KBM-7 (cell line): ENCODE measurements around the gene TES.

Source experiments
- DNase-seq: peaks from one replicate; pipeline ENCODE4 v3.0.0-alpha.2; 2015
- in situ Hi-C: fragments of 300-500 bp; cut with MboI; formaldehyde crosslinking; loops from 2 replicates; pipeline ENCODE4 v1.14.3; 2020; ENCODE audit warnings: low sequenced_read_pairs, low pct_unique_long_range_greater_than_20kb, mixed read lengths

Gene TES

DNA sequence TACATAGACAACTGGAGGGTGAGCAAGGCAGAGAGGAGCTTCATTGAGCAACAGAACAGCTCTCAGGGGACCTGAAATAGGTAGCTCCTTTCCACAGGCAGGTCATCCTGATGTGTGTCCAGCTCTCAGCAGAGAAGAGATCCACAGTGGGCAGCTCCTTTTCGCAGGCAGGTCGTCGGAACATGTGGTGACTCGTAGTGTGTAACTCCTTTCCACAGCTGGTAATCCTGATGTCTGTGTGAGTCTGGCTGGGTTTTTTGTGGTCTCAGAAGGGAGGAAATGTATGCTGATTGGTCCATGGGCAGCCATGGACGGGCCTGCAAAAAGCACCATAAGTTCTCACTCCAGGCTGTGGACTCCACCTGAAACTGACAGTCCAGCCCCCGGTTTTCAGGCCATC is 24.4 kb upstream of the TES start:
- DNase-seq, result no peak
- in situ Hi-C loops, result no loop called here

DNA sequence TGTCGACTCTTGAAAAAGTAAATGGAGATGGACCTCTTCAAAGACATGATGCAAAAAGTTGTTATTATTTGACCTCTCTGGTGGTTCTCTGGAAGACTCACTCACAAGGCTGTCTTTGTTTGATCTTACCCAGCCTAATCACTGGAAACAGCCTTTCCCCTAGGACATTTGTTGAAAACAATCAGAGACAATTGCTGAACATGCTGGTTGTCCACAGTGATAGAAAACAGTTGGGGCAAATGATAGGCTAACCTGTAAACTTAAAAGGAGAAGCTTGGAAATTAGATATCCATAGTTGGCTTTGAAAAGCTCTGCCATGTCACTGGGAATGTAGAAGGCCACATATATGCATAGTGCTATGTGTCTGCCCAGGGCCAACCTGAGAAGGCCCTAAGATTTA is 22.9 kb upstream of the TES start:
- in situ Hi-C loops, result no loop called here

GRCh38 chr7:116193329-116194087 is 16.8 kb upstream of the TES start:
- no peak for DNase-seq
- in situ Hi-C loops, result no loop called here

More for the DNA sequence above, 22.9 kb upstream of the TES start:
- DNase-seq, result no peak

GRCh38 chr7:116194115-116194514 is 16.2 kb upstream of the TES start:
- in situ Hi-C loops, result no loop called here
- no peak for DNase-seq

GRCh38 chr7:116195451-116195850 is 14.9 kb upstream of the TES start:
- DNase-seq, result no peak
- in situ Hi-C loops, result no loop called here

DNA sequence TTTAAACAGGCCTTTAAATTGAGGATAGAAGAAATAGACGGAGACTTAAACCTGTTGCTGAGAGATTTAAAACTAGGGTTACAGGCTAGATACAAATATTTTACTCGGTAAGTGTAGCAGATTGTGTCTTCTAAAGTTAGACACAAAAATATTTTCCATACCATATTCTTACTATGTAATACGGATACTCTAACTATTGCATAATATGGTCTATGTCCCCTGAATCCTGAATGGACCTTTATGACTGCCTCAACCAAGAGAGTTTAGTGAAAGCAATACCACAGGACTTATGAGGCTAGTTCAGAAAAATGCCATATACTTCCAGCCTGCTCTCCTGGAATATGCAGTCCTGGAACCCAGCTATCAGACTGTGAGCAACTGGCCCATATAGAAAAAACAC is 13.4 kb upstream of the TES start:
- in situ Hi-C loops, result no loop called here
- DNase-seq, result no peak

- DNase-seq, result no peak
- in situ Hi-C loops, result no loop called here
These were observed 13.0 kb upstream of the TES start for GRCh38 chr7:116197360-116197759.

GRCh38 chr7:116198748-116199410 is 11.5 kb upstream of the TES start:
- DNase-seq, result no peak
- in situ Hi-C loops, result no loop called here

- no peak for DNase-seq
- in situ Hi-C loops, result no loop called here
These were observed 9.4 kb upstream of the TES start for GRCh38 chr7:116200963-116201362.

GRCh38 chr7:116206141-116206540 is 4.2 kb upstream of the TES start:
- no peak for DNase-seq
- in situ Hi-C loops, result no loop called here

DNA sequence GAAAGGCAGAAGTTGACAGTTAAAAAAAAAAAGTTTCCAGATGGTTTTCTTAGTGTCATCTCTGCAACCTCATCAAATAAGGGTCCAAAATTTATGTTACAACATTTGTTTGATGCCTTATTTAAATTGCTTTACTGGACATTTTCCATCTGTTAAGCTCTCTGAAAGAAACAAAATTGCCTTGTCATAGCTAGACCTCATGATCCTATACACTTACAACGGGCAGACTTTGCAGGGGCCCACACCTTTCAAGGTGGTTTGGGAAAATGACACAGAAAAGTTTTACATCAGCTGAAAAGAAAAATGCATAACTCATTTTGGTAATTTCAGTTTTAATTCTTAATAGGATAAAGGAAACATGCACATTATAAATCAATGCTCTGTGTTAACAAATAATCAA is 1.4 kb upstream of the TES start:
- DNase-seq, result no peak

DNA sequence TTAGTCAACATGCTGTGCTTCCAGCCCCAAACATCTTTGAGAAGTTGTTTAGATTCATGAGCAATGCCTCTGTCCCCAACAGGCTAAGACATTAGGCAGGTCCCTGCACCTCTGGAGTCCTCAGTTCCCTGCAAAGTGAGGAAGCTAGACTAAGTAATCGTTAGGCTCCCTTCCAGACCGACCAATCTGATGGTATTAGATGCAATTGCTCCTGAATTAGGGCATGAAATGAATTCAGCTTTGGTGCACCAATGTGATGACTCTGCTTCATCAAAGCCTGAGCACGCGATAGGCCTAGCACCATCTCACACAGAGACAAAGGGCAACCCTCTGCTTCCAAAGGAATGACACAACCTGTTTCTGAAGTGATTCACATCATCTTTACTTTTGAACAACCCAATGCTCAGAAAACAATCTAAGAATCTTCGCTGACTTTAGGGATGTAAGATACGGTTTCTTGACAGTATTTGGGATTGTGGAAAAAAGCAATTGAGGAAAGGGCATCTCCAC is 723 bp upstream of the TES start:
- DNase-seq, result no peak
- in situ Hi-C loops, result no loop called here

More for the DNA sequence above, 1.4 kb upstream of the TES start:
- in situ Hi-C loops, result no loop called here

GRCh38 chr7:116211006-116211912 is 920 bp downstream of the TES start:
- in situ Hi-C loops, result no loop called here
- DNase-seq, result peak; percentile 96

DNA sequence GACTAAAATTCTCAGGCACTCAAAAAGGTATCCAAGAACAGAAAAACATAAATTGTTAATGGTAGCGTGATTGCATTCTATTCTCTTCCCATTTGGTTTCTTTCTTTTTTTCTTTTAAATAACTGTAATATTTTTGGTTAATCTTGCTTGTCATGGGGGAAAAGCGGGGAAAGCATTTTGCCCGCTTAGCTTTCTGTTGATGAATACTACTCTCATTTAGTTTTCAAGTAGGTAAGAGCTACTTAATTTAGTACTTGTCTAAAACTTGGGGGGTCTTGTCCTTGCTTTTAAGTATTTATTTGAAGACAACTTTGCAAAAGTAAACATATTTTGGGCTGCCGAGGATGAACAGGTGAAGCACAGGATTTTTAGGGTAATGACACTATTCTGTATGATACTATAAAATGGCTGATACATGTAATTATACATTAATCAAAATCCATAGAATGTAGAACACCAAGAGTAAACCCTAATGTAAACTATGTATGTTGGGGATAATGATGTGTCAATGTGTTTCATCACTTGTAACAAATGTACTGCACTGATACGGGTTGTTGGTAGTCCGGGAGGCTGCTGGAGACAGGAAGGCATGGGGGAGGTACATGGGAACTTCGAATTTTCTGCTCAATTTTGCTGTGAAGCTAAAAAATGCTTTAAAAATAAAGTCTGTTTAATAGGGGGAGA is 1.7 kb downstream of the TES start:
- DNase-seq, result no peak
- in situ Hi-C loops, result no loop called here

DNA sequence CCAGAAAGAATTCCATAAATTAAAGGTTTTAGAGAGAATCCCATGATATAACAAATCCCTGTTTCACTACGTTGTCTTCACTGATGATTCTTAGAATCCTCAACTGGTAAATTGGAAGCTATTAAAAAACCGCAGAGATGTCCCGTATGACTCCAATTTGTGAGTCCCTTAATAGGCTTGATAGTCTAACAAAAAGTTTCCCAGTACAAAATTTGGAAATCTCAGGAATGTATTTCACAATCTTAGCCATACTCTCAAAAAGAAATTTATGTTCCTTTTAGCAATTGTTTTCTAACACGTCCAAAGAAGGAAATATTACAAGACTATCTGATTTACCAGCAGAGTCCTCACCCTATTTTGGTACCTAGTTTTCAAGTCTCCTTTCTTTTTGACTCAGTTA is 2.5 kb downstream of the TES start:
- in situ Hi-C loops, result no loop called here

DNA sequence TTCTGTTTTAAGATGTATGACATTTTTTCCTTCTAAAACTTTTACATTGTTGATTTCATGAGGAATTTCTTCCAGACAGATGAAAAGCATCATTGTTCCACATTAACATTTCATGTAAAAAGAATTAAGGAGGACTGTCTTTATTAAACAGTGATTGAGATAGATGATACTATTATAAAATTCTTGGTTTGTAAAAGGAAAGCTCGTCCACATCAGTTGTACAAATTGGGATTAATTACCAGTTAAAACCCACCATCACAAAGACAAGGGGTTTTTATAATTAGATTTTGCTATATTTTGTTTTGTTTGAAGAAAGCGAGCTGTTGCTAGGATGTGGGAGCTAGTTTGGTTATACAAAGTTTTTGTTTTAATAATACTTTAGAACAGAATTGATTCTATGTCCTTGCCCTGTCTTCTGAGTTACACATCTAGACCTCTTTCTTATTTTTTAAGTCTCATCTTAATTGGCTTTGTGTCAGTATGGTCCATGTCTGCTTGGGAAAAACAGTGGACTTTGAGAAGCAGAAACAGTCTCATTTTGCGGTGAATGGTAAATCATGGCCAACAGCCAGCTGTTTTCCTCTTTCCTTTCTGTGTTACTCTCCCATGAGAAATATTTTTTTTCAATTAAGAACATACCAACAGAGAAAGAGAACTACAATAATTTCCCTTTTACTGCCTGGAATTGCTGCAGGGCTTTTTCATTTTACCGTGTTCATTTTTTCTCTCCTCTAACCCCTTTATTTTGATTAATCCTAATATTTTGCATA is 3.2 kb downstream of the TES start:
- in situ Hi-C loops, result no loop called here
- DNase-seq, result peak; percentile 38

More for the DNA sequence above, 2.5 kb downstream of the TES start:
- no peak for DNase-seq

GRCh38 chr7:116214921-116215320 is 4.6 kb downstream of the TES start:
- in situ Hi-C loops, result no loop called here
- no peak for DNase-seq

GRCh38 chr7:116215551-116215950 is 5.2 kb downstream of the TES start:
- in situ Hi-C loops, result no loop called here

More at GRCh38 chr7:116215551-116215950, 5.2 kb downstream of the TES start:
- DNase-seq, result no peak
